Suppressor macrophage (primary cell): ENCODE data around the gene RNU1-2.
"Not testable (repeated sequence)": the region's sequence is repeated elsewhere in the genome, so short reads cannot be mapped to it uniquely, and the experiment has no call there.

ENCODE experiments used
- DNase-seq, 4 experiments: peaks; one replicate each; pipeline ENCODE4 v3.0.0-alpha.2; 2020 to 2022

The RNU1-2 gene

GRCh38 chr1:16927256-16927655, 31.5 kb downstream of the RNU1-2 start:
- DNase-seq = no peak

GRCh38 chr1:16927711-16928485, 32.1 kb downstream of the RNU1-2 start:
- no peak for DNase-seq

- not testable (repeated sequence) for DNase-seq
These were observed 33.6 kb downstream of the RNU1-2 start for GRCh38 chr1:16929146-16930041.

- peak; percentile 24 to 61 (median 52) for DNase-seq
These were observed 35.6 kb downstream of the RNU1-2 start for GRCh38 chr1:16931206-16931934.

GRCh38 chr1:16933945-16934344, 38.2 kb downstream of the RNU1-2 start:
- not testable (repeated sequence) for DNase-seq

GRCh38 chr1:16936580-16936979, 40.8 kb downstream of the RNU1-2 start:
- DNase-seq = not testable (repeated sequence)

GRCh38 chr1:16938351-16939321, 42.9 kb downstream of the RNU1-2 start:
- no peak for DNase-seq

- not testable (repeated sequence) for DNase-seq
These were observed 43.8 kb downstream of the RNU1-2 start for GRCh38 chr1:16939386-16940180.

- DNase-seq = no peak
These were observed 48.3 kb downstream of the RNU1-2 start for GRCh38 chr1:16944038-16944437.

GRCh38 chr1:16945512-16945911, 49.7 kb downstream of the RNU1-2 start:
- DNase-seq = not testable (repeated sequence)
